Vagina (tissue), 2 donors: ENCODE data around the gene CYP4A22.
"Not testable (repeated sequence)": the region's sequence is repeated elsewhere in the genome, so short reads cannot be mapped to it uniquely, and the experiment has no call there.

ENCODE experiments used
- POLR2A ChIP-seq, 2 donors: fragments of 450-650 bp; IDR thresholded peaks; one replicate each; pipeline ENCODE4 v1.6.1; 2017; ENCODE audit warnings: antibody characterized with exemption in 2 of 2, mild to moderate bottlenecking in 2 of 2, moderate library complexity in 2 of 2
- POLR2AphosphoS5 ChIP-seq, 2 donors: sonication (generic); formaldehyde crosslinking; IDR thresholded peaks; one replicate each; pipeline ENCODE4 v1.9.0; 2017; ENCODE audit warnings: antibody characterized with exemption in 2 of 2, mild to moderate bottlenecking in 2 of 2, low read depth in 1 of 2; ENCODE audit not compliant: insufficient read depth in 1 of 2

DNA sequence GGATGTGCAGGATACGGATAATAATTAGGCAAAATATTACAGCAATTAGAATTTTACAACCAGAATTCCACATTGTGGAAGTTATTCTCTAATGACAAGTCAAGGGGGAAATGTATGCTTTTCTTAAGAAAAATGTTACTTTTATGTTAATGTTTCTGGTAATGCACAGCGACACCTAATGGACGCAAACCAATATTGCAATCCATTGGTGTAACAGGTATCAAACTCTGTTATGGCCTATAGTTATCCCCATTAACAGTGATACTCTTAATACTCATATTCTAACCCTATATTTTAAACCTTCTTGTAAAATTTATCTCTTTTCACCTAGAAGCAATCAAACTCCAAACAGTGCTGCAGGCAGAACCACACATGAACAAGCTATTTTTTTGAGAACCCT lies 47.9 kb upstream of the CYP4A22 start:
- TF ChIP-seq POLR2AphosphoS5 (IDR thresholded peaks at IDR 0.05; ENCODE audit: insufficient read depth in 1 of 2, low read depth in 1 of 2); POLR2A (IDR thresholded peaks at IDR 0.05): not testable (repeated sequence)
